Activated B cell treated with CpG ODN at 0.5 μM for 24 hours (primary cell): Measurements from ENCODE around the gene CPNE4. TPM values are rescaled to one million over a fixed set of nuclear protein-coding genes. Genes with fewer than 3 reads are reported as not detected.

Source experiments
- ATAC-seq: fragments of 200-7000 bp; cut with Tn5 transposase; one replicate; pipeline ENCODE4 v1.10.0; 2021; ENCODE audit warnings: low read depth, mild to moderate bottlenecking, moderate library complexity
- CTCF ChIA-PET: fragments of 350-600 bp; sonication (Branson Sonifier 250); formaldehyde crosslinking; loops from one replicate; lab custom pipeline; 2021; ENCODE audit warnings: antibody characterized with exemption; lab: Charles Lee
- POLR2A ChIA-PET: fragments of 350-600 bp; sonication (Branson Sonifier 250); formaldehyde crosslinking; loops from one replicate; lab custom pipeline; 2021; ENCODE audit warnings: antibody characterized with exemption; lab: Charles Lee
- DNase-seq: peaks from one replicate; pipeline ENCODE4 v3.0.0; 2022
- H3K27ac Mint-ChIP-seq: one replicate; pipeline ENCODE4 v1.8.0; 2020; ENCODE audit warnings: mixed read lengths
- H3K27me3 Mint-ChIP-seq: one replicate; pipeline ENCODE4 v1.8.0; 2021; ENCODE audit warnings: mixed read lengths
- H3K36me3 Mint-ChIP-seq: one replicate; pipeline ENCODE4 v1.8.0; 2021; ENCODE audit warnings: low read depth, mixed read lengths
- H3K4me1 Mint-ChIP-seq: one replicate; pipeline ENCODE4 v1.8.0; 2021; ENCODE audit warnings: mixed read lengths
- H3K4me3 Mint-ChIP-seq: one replicate; pipeline ENCODE4 v1.8.0; 2020; ENCODE audit warnings: mild to moderate bottlenecking, mixed read lengths
- H3K9me3 Mint-ChIP-seq: one replicate; pipeline ENCODE4 v1.8.0; 2020; ENCODE audit warnings: mixed read lengths
- CTCF ChIP-seq: fragments of 200-600 bp; IDR thresholded peaks from one replicate; pipeline ENCODE4 v1.8.0; 2022; ENCODE audit warnings: antibody characterized with exemption, mild to moderate bottlenecking
- intact Hi-C: fragments of 100-400 bp; cut with micrococcal nuclease; formaldehyde crosslinking; loops from one replicate; pipeline ENCODE4 v1.15.1; 2024
- total RNA-seq: library from RNA; stranded (reverse); gene quantifications from 2 replicates; pipeline ENCODE4 v1.2.3, GENCODE V29; 2022

CPNE4 gene
- total RNA-seq, 1 donor from 2014 or later: not detected

- H3K9me3 Mint-ChIP-seq: peaks cover 2% of the 10 kb centered on the region
- no peaks in the 10 kb centered on the region for H3K4me1 Mint-ChIP-seq
- ChIA-PET CTCF (no interaction called here), POLR2A (no interaction called here)
- H3K27me3 Mint-ChIP-seq: no peaks in the 10 kb centered on the region
- H3K4me3 Mint-ChIP-seq: no peak overlapping the region
- DNase-seq: no peak
- no peak for TF ChIP-seq CTCF
- no peaks in the 10 kb centered on the region for H3K36me3 Mint-ChIP-seq
- intact Hi-C loops: no loop called here
- no peak for ATAC-seq
- no peak overlapping the region for H3K27ac Mint-ChIP-seq
Observed at GRCh38 chr3:131925571-131925970, 109.2 kb downstream of the CPNE4 start.

- intact Hi-C loops: no loop called here
Observed at GRCh38 chr3:131922356-131922755, 112.5 kb downstream of the CPNE4 start.

GRCh38 chr3:131917006-131917405 lies 117.8 kb downstream of the CPNE4 start:
- no peaks in the 10 kb centered on the region for H3K36me3 Mint-ChIP-seq
- ATAC-seq: no peak
- DNase-seq: no peak
- H3K27me3 Mint-ChIP-seq: no peaks in the 10 kb centered on the region
- no peak overlapping the region for H3K4me3 Mint-ChIP-seq
- H3K27ac Mint-ChIP-seq: no peak overlapping the region
- H3K4me1 Mint-ChIP-seq: no peaks in the 10 kb centered on the region
- TF ChIP-seq CTCF: no peak
- POLR2A ChIA-PET: no interaction called here
- CTCF ChIA-PET: no interaction called here
- peaks cover 2% of the 10 kb centered on the region for H3K9me3 Mint-ChIP-seq
- intact Hi-C loops: no loop called here

More at GRCh38 chr3:131922356-131922755, 112.5 kb downstream of the CPNE4 start:
- H3K27ac Mint-ChIP-seq: no peak overlapping the region
- no peaks in the 10 kb centered on the region for H3K27me3 Mint-ChIP-seq
- no peaks in the 10 kb centered on the region for H3K4me1 Mint-ChIP-seq
- ATAC-seq (no peak), DNase-seq (no peak)
- H3K4me3 Mint-ChIP-seq: no peak overlapping the region
- peaks cover 2% of the 10 kb centered on the region for H3K9me3 Mint-ChIP-seq
- ChIA-PET POLR2A (no interaction called here), CTCF (no interaction called here)
- H3K36me3 Mint-ChIP-seq: no peaks in the 10 kb centered on the region
- no peak for TF ChIP-seq CTCF

GRCh38 chr3:131914090-131914691 lies 120.6 kb downstream of the CPNE4 start:
- Mint-ChIP-seq H3K4me1 (no peaks in the 10 kb centered on the region), H3K27ac (no peak overlapping the region), H3K4me3 (no peak overlapping the region), H3K9me3 (no peaks in the 10 kb centered on the region), H3K27me3 (no peaks in the 10 kb centered on the region), H3K36me3 (no peaks in the 10 kb centered on the region)
- CTCF ChIA-PET: no interaction called here
- ATAC-seq: no peak
- intact Hi-C loops: no loop called here
- DNase-seq: no peak
- POLR2A ChIA-PET: no interaction called here
- TF ChIP-seq CTCF: no peak

- Mint-ChIP-seq H3K27me3 (no peaks in the 10 kb centered on the region), H3K4me3 (no peak overlapping the region), H3K27ac (no peak overlapping the region), H3K9me3 (no peaks in the 10 kb centered on the region), H3K4me1 (no peaks in the 10 kb centered on the region), H3K36me3 (no peaks in the 10 kb centered on the region)
- DNase-seq (no peak), ATAC-seq (no peak)
- POLR2A ChIA-PET: no interaction called here
- intact Hi-C loops: no loop called here
- TF ChIP-seq CTCF: no peak
- CTCF ChIA-PET: no interaction called here
Observed at GRCh38 chr3:131912255-131912654, 122.6 kb downstream of the CPNE4 start.
